DOHH2 (cell line): ENCODE measurements around the gene AKT1S1.

Source experiments
- H3F3A ChIP-seq: fragments of 200-600 bp; sonication (generic), shearing (Covaris generic); 2 replicates; pipeline ENCODE4 v1.6.0; 2016; ENCODE audit warnings: antibody characterized with exemption, mild to moderate bottlenecking; ENCODE audit not compliant: control insufficient read depth, insufficient read depth
- H3K27ac ChIP-seq: fragments of 200-600 bp; sonication (generic); 2 replicates; pipeline ENCODE4 v1.5.1; 2014; ENCODE audit warnings: low read depth, mild to moderate bottlenecking, low read length, moderate library complexity
- H3K27me3 ChIP-seq: fragments of 200-600 bp; sonication (generic); 2 replicates; pipeline ENCODE4 v1.6.1; 2014; ENCODE audit warnings: mild to moderate bottlenecking, low read length, mixed read lengths; ENCODE audit not compliant: control insufficient read depth
- H3K36me3 ChIP-seq: fragments of 200-600 bp; sonication (generic); 2 replicates; pipeline ENCODE4 v1.6.1; 2014; ENCODE audit warnings: mild to moderate bottlenecking, low read length, moderate library complexity, mixed read lengths; ENCODE audit not compliant: control insufficient read depth
- H3K4me1 ChIP-seq: fragments of 200-600 bp; sonication (generic); 2 replicates; pipeline ENCODE4 v1.6.1; 2014; ENCODE audit warnings: mild to moderate bottlenecking, low read length, mixed read lengths; ENCODE audit not compliant: control insufficient read depth
- H3K4me2 ChIP-seq: fragments of 200-600 bp; sonication (generic); 2 replicates; pipeline ENCODE4 v1.6.0; 2014; ENCODE audit warnings: mild to moderate bottlenecking, low read length, moderate library complexity
- H3K4me3 ChIP-seq: fragments of 200-600 bp; sonication (generic); 2 replicates; pipeline ENCODE4 v1.5.1; 2014; ENCODE audit warnings: mild to moderate bottlenecking, low read length, mixed read lengths
- H3K79me2 ChIP-seq: fragments of 200-600 bp; sonication (generic); 2 replicates; pipeline ENCODE4 v1.6.1; 2014; ENCODE audit warnings: mild to moderate bottlenecking, low read length, mixed read lengths; ENCODE audit not compliant: control insufficient read depth
- H3K9me2 ChIP-seq: fragments of 200-600 bp; sonication (generic); replicated peaks from 2 replicates; pipeline ENCODE4 v1.6.1; 2014; ENCODE audit warnings: mild to moderate bottlenecking, low read length, mixed read lengths; ENCODE audit not compliant: control insufficient read depth
- H3K9me3 ChIP-seq: fragments of 200-600 bp; sonication (generic); 2 replicates; pipeline ENCODE4 v1.6.1; 2014; ENCODE audit warnings: antibody characterized with exemption, low read length, mixed read lengths; ENCODE audit not compliant: control insufficient read depth, insufficient read depth
- H4K20me1 ChIP-seq: fragments of 200-600 bp; sonication (generic); 2 replicates; pipeline ENCODE4 v1.6.0; 2014; ENCODE audit warnings: low read depth, mild to moderate bottlenecking, antibody characterized with exemption, low read length, moderate library complexity; ENCODE audit not compliant: control insufficient read depth, insufficient read depth
- EZH2phosphoT487 ChIP-seq: fragments of 200-600 bp; sonication (generic); IDR thresholded peaks from 2 replicates; pipeline ENCODE4 v1.6.1; 2017; ENCODE audit warnings: borderline replicate concordance, mild to moderate bottlenecking, antibody characterized with exemption, low read length, moderate library complexity, mixed read lengths
- TF ChIP-seq, protein P1 (sequence below): fragments of 200-600 bp; sonication (generic); IDR thresholded peaks from one replicate; pipeline ENCODE4 v1.5.1; 2014; ENCODE audit warnings: antibody characterized with exemption, mild to moderate bottlenecking, low read depth, low read length; ENCODE audit not compliant: poor library complexity, severe bottlenecking

The AKT1S1 gene

DNA sequence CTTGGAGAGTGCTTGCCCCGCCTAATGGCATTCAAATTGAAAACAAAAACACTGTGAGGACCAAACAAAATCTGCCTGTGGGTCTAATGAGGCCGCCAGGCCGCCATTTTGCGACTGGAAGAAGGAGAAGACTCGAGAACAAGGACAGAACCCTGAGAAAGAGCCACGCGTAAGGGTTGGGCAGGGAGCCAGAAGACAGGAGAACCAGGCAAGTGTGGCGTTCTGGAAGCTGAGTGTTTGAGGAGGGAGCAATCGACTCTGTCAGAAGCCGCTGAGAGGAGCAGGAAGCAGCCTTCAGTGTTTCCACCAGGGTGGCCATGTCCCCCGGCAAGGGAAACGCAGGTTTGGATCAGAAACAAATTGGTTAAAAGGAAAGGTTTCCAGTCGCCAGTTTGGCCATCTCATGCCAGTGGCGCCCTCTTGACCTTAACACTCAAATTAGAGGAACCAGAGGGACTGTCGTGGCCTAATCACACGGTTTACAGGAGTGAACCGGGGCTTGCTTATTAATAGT, 36.4 kb downstream of the AKT1S1 start:
- Histone ChIP-seq H3K9me2 (no peaks in the 10 kb centered on the region), H3K9me3 (no peaks in the 10 kb centered on the region), H3K4me1 (peaks cover 39% of the 10 kb centered on the region), H3K36me3 (peaks cover 54% of the 10 kb centered on the region), H3K27ac (no peak overlapping the region), H4K20me1 (0 out of 2 replicates have a peak, but pooled peaks cover 2% of the 10 kb centered on the region), H3K27me3 (no peaks in the 10 kb centered on the region), H3K4me2 (no peak overlapping the region), H3K79me2 (no peaks in the 10 kb centered on the region; the same call in 1 of the 2 replicates), H3K4me3 (no peak overlapping the region), H3F3A (peaks cover 28% of the 10 kb centered on the region)
- no peak for TF ChIP-seq EZH2phosphoT487
- TF ChIP-seq, protein P1, sequence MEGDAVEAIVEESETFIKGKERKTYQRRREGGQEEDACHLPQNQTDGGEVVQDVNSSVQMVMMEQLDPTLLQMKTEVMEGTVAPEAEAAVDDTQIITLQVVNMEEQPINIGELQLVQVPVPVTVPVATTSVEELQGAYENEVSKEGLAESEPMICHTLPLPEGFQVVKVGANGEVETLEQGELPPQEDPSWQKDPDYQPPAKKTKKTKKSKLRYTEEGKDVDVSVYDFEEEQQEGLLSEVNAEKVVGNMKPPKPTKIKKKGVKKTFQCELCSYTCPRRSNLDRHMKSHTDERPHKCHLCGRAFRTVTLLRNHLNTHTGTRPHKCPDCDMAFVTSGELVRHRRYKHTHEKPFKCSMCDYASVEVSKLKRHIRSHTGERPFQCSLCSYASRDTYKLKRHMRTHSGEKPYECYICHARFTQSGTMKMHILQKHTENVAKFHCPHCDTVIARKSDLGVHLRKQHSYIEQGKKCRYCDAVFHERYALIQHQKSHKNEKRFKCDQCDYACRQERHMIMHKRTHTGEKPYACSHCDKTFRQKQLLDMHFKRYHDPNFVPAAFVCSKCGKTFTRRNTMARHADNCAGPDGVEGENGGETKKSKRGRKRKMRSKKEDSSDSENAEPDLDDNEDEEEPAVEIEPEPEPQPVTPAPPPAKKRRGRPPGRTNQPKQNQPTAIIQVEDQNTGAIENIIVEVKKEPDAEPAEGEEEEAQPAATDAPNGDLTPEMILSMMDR: no peak

DNA sequence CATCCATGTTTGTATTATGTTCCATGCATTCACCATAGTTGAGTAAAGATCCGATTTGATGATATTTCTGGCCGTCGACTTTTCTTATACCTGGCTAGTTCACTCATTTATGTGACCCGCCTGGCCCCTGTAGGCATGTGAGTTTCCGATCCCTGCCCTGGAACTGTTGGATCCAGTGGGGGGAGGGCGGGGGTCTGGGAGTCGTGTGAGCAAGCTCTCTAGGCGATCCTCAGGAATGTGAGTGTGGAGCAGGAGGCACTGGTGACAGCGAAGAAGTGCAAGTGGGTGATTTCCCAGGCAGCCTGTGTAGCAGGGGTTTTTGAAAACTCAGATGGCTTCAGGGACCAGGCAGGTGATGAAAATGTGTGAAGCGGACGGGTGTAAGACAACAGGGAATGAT, 36.8 kb downstream of the AKT1S1 start:
- Histone ChIP-seq H3K4me2 (no peak overlapping the region), H3K9me2 (no peaks in the 10 kb centered on the region), H3K4me1 (peaks cover 37% of the 10 kb centered on the region), H3K79me2 (no peaks in the 10 kb centered on the region; the same call in 1 of the 2 replicates), H3K27me3 (no peaks in the 10 kb centered on the region), H3K36me3 (peaks cover 59% of the 10 kb centered on the region), H3K4me3 (no peak overlapping the region), H3K27ac (no peak overlapping the region), H3F3A (peaks cover 23% of the 10 kb centered on the region), H3K9me3 (no peaks in the 10 kb centered on the region), H4K20me1 (0 out of 2 replicates have a peak, but pooled peaks cover 2% of the 10 kb centered on the region)
- no peak for TF ChIP-seq EZH2phosphoT487
- TF ChIP-seq, protein P1: no peak

DNA sequence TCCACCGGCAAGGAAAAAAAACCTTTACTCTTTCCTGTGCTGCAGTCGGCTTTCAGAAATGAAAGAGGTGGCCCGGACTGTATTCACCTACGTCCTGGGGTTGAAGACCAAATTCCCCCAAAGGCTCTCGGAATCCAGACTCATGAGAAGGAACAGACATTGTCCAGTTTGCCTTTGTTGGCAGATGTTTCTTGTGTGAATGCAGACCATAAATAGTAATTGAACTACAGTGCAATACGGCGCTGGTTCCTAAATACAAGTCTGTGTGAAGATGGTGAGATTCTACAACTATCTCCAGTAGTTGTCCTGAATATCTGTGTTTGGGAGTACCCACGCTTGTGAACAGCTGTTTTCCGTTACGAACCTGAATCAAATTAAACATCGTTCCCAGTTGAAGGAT, 37.4 kb downstream of the AKT1S1 start:
- no peaks in the 10 kb centered on the region for H3K9me2 ChIP-seq
- H3K4me2 ChIP-seq: no peak overlapping the region
- TF ChIP-seq, protein P1: no peak
- TF ChIP-seq EZH2phosphoT487: no peak
- peaks cover 21% of the 10 kb centered on the region for H3F3A ChIP-seq
- H4K20me1 ChIP-seq: 0 out of 2 replicates have a peak, but pooled peaks cover 2% of the 10 kb centered on the region
- H3K4me3 ChIP-seq: no peak overlapping the region
- no peaks in the 10 kb centered on the region; the same call in 1 of the 2 replicates for H3K79me2 ChIP-seq
- H3K36me3 ChIP-seq: peaks cover 65% of the 10 kb centered on the region
- no peaks in the 10 kb centered on the region for H3K9me3 ChIP-seq
- H3K27ac ChIP-seq: no peak overlapping the region
- peaks cover 31% of the 10 kb centered on the region for H3K4me1 ChIP-seq
- no peaks in the 10 kb centered on the region for H3K27me3 ChIP-seq
